CD14-positive monocyte (primary cell): ENCODE results near the gene SLC51A. TPM values are rescaled to one million over a fixed set of nuclear protein-coding genes. Genes with fewer than 3 reads are reported as not detected.

ENCODE experiments used
- DNase-seq, 3 donors: peaks; one replicate each; pipeline ENCODE4 v3.0.0-alpha.2; 2011 to 2022
- H2AFZ ChIP-seq: 2 replicates; pipeline ENCODE4 v1.6.0; 2012; ENCODE audit warnings: mild to moderate bottlenecking, low read depth, low read length, inconsistent platforms; ENCODE audit not compliant: insufficient read depth, poor library complexity, severe bottlenecking
- H3K27ac ChIP-seq, 2 donors: 1 replicate in 1 of 2; 2 replicates in 1 of 2; pipeline ENCODE4 v1.5.1; 2012 to 2013; ENCODE audit warnings: low read length in 2 of 2, control low read depth in 1 of 2, inconsistent platforms in 1 of 2, low read depth in 1 of 2, mild to moderate bottlenecking in 1 of 2
- H3K27me3 ChIP-seq, 2 donors: one replicate each; pipeline versions ENCODE4 v1.6.0 to v1.6.1; 2011 to 2013; ENCODE audit warnings: low read length in 2 of 2; ENCODE audit not compliant: control insufficient read depth in 2 of 2, insufficient read depth in 2 of 2
- H3K36me3 ChIP-seq, 2 donors: replicated peaks in 1 of 2; 1 replicate in 1 of 2; 2 replicates in 1 of 2; pipeline versions ENCODE4 v1.5.1 to v1.6.1; 2012 to 2013; ENCODE audit warnings: low read length in 2 of 2, control low read depth in 1 of 2, inconsistent platforms in 1 of 2, mild to moderate bottlenecking in 1 of 2; ENCODE audit not compliant: insufficient read depth in 2 of 2, control insufficient read depth in 1 of 2
- H3K4me1 ChIP-seq, 2 donors: 1 replicate in 1 of 2; 2 replicates in 1 of 2; pipeline versions ENCODE4 v1.5.1 to v1.6.1; 2012 to 2013; ENCODE audit warnings: low read length in 2 of 2, control low read depth in 1 of 2, inconsistent platforms in 1 of 2, mild to moderate bottlenecking in 1 of 2, moderate library complexity in 1 of 2; ENCODE audit not compliant: insufficient read depth in 2 of 2, control insufficient read depth in 1 of 2
- H3K4me2 ChIP-seq: replicated peaks from 2 replicates; pipeline ENCODE3; 2012; ENCODE audit warnings: low read length, moderate library complexity, mild to moderate bottlenecking; ENCODE audit not compliant: poor library complexity, severe bottlenecking; ENCODE audit errors: extremely low read depth
- H3K4me3 ChIP-seq, 3 experiments: fragments of 200-600 bp in 1 of 3; sonication (generic) in 1 of 3; replicated peaks in 1 of 3; 1 replicate in 2 of 3; 2 replicates in 1 of 3; pipeline ENCODE4 v1.5.1; 2011 to 2013; ENCODE audit warnings: low read length in 3 of 3, mild to moderate bottlenecking in 3 of 3, control low read depth in 2 of 3, low read depth in 2 of 3, inconsistent platforms in 1 of 3, moderate library complexity in 1 of 3
- H3K79me2 ChIP-seq: 2 replicates; pipeline ENCODE4 v1.6.0; 2012; ENCODE audit warnings: mild to moderate bottlenecking, control low read depth, inconsistent platforms, low read length, moderate library complexity; ENCODE audit not compliant: insufficient read depth
- H3K9ac ChIP-seq: 2 replicates; pipeline ENCODE4 v1.6.0; 2017; ENCODE audit warnings: low read length, mild to moderate bottlenecking; ENCODE audit not compliant: insufficient read depth, poor library complexity, severe bottlenecking
- H3K9me3 ChIP-seq, 2 donors: replicated peaks in 1 of 2; 1 replicate in 1 of 2; 2 replicates in 1 of 2; pipeline versions ENCODE4 v1.5.1 to v1.6.1; 2012 to 2013; ENCODE audit warnings: low read length in 2 of 2, control low read depth in 1 of 2; ENCODE audit not compliant: control insufficient read depth in 1 of 2, insufficient read depth in 1 of 2
- H4K20me1 ChIP-seq: 2 replicates; pipeline ENCODE4 v1.6.0; 2012; ENCODE audit warnings: mild to moderate bottlenecking, low read length, control low read depth, moderate library complexity; ENCODE audit not compliant: insufficient read depth
- H3K27ac Mint-ChIP-seq, 7 donors: one replicate each; pipeline ENCODE4 v1.8.0; 2020; ENCODE audit warnings: mild to moderate bottlenecking in 7 of 7, mixed read lengths in 7 of 7, moderate library complexity in 6 of 7, inconsistent platforms in 2 of 7
- H3K27me3 Mint-ChIP-seq, 3 donors: one replicate each; pipeline ENCODE4 v1.8.0; 2021 to 2022; ENCODE audit warnings: low read depth in 3 of 3, mild to moderate bottlenecking in 3 of 3, mixed read lengths in 3 of 3, moderate library complexity in 3 of 3, inconsistent platforms in 1 of 3
- H3K36me3 Mint-ChIP-seq, 2 donors: one replicate each; pipeline ENCODE4 v1.8.0; 2020; ENCODE audit warnings: mixed read lengths in 2 of 2, inconsistent platforms in 1 of 2, mild to moderate bottlenecking in 1 of 2
- H3K4me1 Mint-ChIP-seq: one replicate; pipeline ENCODE4 v1.8.0; 2020; ENCODE audit warnings: mild to moderate bottlenecking, mixed read lengths
- H3K4me3 Mint-ChIP-seq, 2 donors: one replicate each; pipeline ENCODE4 v1.8.0; 2020; ENCODE audit warnings: mild to moderate bottlenecking in 2 of 2, mixed read lengths in 2 of 2, moderate library complexity in 1 of 2
- H3K9me3 Mint-ChIP-seq, 7 donors: one replicate each; pipeline ENCODE4 v1.8.0; 2020 to 2022; ENCODE audit warnings: mixed read lengths in 7 of 7, mild to moderate bottlenecking in 6 of 7, moderate library complexity in 6 of 7, inconsistent platforms in 2 of 7
- CTCF ChIP-seq: fragments of 200-600 bp; IDR thresholded peaks from one replicate; pipeline ENCODE4 v1.8.0; 2022; ENCODE audit warnings: antibody characterized with exemption, mild to moderate bottlenecking
- WGBS: methylation state at CpG from one replicate; pipeline ENCODE4 v1.1.5; 2013; ENCODE audit warnings: missing lambda C conversion rate; ENCODE audit not compliant: insufficient coverage; 5-methylcytosine and 5-hydroxymethylcytosine counted together
- intact Hi-C, 2 donors: fragments of 100-400 bp; cut with micrococcal nuclease; formaldehyde crosslinking; loops; one replicate each; pipeline versions ENCODE4 v1.15.0 to v1.15.1; 2023
- polyA plus RNA-seq, 3 donors: library from polyadenylated mRNA; depleted of rRNA in 1 of 3; unstranded in 2 of 3; stranded (reverse) in 1 of 3; fragments of 300-500 nt in 2 of 3; fragments of >200 nt in 1 of 3; fragmentation: Illumina TruSeq in 2 of 3; gene quantifications; 1 replicate in 2 of 3; 2 replicates in 1 of 3; pipeline ENCODE4 v1.2.3, GENCODE V29; 2012 to 2021

The SLC51A gene
- polyA plus RNA-seq, 3 donors = 0.27 to 1.1 (median 0.37) TPM

DNA sequence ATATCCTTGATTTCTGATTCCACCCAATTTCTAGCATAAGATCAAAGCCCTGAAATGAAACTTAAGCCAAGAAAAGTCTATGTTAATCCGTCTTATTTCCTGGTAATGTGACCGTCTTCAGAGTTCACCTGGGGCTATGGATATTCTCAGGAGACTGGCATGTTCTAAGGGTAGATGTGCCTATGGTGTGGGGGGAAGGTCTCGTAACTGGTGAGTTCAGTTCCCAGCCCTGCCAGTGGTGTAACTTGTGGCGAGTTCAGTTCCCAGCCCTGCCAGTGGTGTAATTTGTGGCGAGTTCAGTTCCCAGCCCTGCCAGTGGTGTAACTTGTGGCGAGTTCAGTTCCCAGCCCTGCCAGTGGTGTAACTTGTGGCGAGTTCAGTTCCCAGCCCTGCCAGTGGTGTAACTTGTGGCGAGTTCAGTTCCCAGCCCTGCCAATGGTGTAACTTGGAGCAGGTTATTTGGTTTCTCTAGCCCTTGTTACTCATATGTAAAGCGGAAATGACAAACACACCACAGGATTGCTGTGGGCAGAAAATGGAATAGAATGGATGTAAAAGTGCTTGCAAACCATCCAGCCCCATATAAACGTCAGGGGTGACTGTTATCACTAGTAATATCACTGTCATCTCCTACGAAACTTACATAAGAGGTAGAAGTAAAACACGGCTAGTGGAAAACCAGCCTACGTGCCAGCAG, 30.4 kb downstream of the SLC51A start:
- peaks cover 4% of the 10 kb centered on the region for H3K4me1 Mint-ChIP-seq
- Histone ChIP-seq H3K27me3 (no peaks in the 10 kb centered on the region), H3K9me3 (no peaks in the 10 kb centered on the region), H3K4me3 (no peak overlapping the region), H3K36me3 (peaks cover 49 to 82% of the 10 kb centered on the region in 2 donors), H3K9ac (no peak overlapping the region), H3K27ac (peak overlapping the region in 1 of 2 donors; percentile 47), H3K4me1 (no peaks in the 10 kb centered on the region), H2AFZ (no peak overlapping the region), H3K4me2 (no peak overlapping the region), H3K79me2 (peaks cover 8% of the 10 kb centered on the region), H4K20me1 (peaks cover 39% of the 10 kb centered on the region)
- H3K9me3 Mint-ChIP-seq = peaks cover 0 to 1% (median 0%) of the 10 kb centered on the region in 7 donors
- no CpG with 5 or more reads among the region's 13 CpGs for WGBS
- no peak overlapping the region for H3K4me3 Mint-ChIP-seq
- intact Hi-C loops = no loop called here
- DNase-seq = peak; percentile 25 to 41 (median 41)
- H3K27ac Mint-ChIP-seq = peak overlapping the region in 6 of 7 donors; percentile 12 to 86 (median 71)
- H3K27me3 Mint-ChIP-seq = no peaks in the 10 kb centered on the region
- TF ChIP-seq CTCF = no peak
- peaks cover 54 to 82% of the 10 kb centered on the region in 2 donors for H3K36me3 Mint-ChIP-seq

GRCh38 chr3:196251918-196252317, 35.6 kb downstream of the SLC51A start:
- no peak overlapping the region for H3K27ac ChIP-seq
- peaks cover 51 to 85% of the 10 kb centered on the region in 2 donors for H3K36me3 ChIP-seq
- Mint-ChIP-seq H3K4me1 (peaks cover 5% of the 10 kb centered on the region), H3K36me3 (peaks cover 43 to 69% of the 10 kb centered on the region in 2 donors), H3K4me3 (no peak overlapping the region), H3K9me3 (no peaks in the 10 kb centered on the region), H3K27ac (peak overlapping the region in 2 of 7 donors; percentile 7 to 46), H3K27me3 (no peaks in the 10 kb centered on the region)
- H3K79me2 ChIP-seq = peaks cover 14% of the 10 kb centered on the region
- no peaks in the 10 kb centered on the region for H3K4me1 ChIP-seq
- H3K4me2 ChIP-seq = no peak overlapping the region
- H3K27me3 ChIP-seq = no peaks in the 10 kb centered on the region
- H2AFZ ChIP-seq = no peak overlapping the region
- no peak for TF ChIP-seq CTCF
- H3K9me3 ChIP-seq = no peaks in the 10 kb centered on the region
- 93% methylated on average over 3 of the region's 16 CpGs for WGBS
- intact Hi-C loops = loop anchor here in 1 of 2 donors (5.0 to 10.0 kb wide), 2 partner anchors 265 to 443 kb away; partner anchors contain the start of gene SMCO1
- no peak for DNase-seq
- no peak overlapping the region for H3K4me3 ChIP-seq
- no peak overlapping the region for H3K9ac ChIP-seq
- peaks cover 67% of the 10 kb centered on the region for H4K20me1 ChIP-seq
